HG03103 (cell line): ENCODE results near the gene KDM4C.

Source experiments
- ATAC-seq: cut with Tn5 transposase; IDR thresholded peaks from one replicate; pipeline ENCODE4 v1.9.1; 2021; ENCODE audit warnings: low read depth; ENCODE audit not compliant: unreplicated experiment

Gene KDM4C

DNA sequence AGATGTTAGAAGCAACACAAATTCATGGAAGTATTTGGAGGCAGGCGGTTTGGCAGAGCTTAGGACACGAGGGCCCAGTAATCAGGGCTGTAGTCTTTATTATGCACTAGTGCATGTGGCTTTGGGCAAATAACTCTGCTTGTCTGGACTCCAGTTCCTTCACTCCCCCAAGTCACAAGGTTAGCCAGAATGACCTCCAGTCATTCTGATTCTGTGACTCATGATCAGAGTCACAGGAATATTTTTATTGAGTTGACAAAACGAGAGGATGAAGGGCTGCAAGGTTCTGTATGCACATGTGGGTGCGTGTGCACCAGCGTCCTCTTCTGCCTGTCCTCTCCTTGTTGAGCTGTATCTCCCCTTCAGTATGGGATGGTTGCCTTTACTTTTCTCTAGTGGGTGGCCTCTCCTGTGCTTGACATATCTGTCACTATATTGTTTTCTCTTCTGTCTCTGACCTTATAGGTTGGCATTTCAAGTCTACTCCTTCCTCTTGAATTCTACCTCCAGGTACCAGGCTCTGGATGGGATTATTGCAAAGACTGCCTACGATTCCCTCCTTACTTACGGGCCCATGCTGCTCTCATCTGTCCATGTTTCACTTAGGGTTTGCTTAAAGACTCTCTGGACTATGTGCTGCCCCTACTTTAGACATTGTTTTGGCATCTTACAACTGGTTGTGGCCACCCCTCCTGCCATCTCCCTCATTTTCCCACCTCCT, 94.6 kb downstream of the KDM4C start:
- no peak for ATAC-seq

DNA sequence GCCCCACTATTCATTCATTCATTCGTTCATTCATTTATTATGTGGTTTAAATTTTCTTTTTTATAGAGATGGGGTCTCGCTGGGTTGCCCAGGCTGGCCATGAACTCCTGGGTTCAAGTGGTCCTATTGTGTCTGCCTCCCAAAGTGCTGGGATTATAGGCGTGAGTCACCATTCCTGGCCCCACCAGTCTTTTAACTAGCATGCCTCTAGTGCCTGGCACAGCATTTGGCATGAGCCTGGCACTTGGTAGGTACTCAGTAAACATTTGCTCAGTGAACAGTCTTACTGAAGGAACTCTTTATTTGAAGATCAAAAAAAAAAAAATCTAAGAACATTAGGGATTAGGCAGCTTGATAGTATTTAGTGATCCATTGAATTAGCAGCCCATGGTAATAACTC, 98.1 kb downstream of the KDM4C start:
- ATAC-seq = no peak

DNA sequence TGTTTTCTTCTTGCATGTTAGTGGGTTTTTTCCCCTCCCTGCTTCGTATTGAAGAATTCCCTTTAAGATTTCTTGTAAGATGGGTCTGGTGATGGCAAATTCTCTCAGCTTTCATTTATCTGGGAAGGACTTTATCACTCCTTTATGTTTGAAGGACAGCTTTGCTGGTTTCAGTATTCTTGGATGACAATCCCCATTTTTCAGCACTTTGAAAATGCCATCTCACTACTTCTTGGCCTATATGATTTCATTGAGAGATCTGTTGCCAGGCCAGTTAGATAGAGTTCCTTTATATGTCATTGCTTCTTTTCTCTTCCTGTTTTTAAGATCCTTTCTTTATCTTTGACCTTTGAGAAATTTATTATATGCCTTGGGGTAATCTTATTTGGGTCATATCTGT, 106.3 kb downstream of the KDM4C start:
- ATAC-seq = no peak

DNA sequence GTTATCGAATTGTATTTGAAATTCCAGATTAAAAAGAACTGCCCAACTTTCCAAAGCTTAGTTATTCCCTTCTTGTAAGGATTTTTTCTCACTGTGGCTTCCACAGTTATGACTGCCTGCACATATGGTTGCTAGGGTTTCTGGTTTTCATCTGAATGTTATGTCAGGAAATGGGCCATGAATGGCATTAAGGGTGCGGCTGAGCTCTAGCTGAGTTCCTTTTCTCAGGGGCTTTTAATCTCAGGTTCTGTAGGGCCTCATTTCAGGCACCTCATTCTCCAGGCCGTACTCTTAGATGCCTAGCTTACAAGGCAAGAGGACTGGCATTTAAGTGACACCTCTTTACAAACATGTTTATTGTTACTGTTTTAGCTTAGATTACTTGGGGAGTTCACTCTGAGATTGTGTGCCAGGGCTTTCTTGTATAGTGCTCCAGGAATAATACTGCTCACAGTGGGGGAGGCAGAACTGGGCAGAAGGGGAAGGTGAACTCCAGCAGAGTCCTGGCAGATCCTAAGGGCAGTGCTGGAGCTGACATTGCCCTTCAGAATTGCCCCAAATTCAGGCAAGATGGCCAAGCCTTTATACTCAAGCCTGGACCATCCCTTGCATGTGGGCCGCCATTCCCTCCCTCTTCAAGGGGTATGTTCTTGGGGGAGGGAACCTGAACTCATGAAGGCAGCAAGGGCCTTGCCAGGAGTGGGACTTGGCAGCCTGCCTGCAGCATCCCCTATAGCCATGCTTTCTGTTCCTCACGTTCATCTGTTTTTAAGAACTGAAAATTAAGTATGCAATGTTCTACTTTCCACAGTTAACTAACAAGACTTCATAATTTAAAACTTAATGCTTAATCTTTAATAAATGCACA, 111.5 kb downstream of the KDM4C start:
- ATAC-seq = no peak

DNA sequence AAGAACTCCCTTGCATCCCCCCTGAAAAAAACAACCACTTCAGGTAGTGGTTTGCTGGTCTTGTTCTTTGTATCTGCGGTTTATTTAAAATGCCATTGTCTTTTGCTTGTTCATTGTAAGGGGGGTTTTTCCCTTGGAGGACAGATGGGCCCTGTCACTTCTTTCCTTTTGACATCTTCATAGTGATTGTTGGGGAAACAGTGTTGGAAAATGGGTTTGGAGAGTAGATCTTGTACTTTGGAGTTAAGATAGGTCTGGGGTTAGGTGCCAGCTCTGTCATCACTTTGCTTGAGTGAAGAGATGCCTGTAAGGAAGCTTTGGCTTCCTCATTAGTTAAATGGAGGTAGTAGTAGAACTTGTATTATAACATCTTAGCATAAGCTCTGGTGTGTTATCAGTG, 112.4 kb downstream of the KDM4C start:
- ATAC-seq = no peak

DNA sequence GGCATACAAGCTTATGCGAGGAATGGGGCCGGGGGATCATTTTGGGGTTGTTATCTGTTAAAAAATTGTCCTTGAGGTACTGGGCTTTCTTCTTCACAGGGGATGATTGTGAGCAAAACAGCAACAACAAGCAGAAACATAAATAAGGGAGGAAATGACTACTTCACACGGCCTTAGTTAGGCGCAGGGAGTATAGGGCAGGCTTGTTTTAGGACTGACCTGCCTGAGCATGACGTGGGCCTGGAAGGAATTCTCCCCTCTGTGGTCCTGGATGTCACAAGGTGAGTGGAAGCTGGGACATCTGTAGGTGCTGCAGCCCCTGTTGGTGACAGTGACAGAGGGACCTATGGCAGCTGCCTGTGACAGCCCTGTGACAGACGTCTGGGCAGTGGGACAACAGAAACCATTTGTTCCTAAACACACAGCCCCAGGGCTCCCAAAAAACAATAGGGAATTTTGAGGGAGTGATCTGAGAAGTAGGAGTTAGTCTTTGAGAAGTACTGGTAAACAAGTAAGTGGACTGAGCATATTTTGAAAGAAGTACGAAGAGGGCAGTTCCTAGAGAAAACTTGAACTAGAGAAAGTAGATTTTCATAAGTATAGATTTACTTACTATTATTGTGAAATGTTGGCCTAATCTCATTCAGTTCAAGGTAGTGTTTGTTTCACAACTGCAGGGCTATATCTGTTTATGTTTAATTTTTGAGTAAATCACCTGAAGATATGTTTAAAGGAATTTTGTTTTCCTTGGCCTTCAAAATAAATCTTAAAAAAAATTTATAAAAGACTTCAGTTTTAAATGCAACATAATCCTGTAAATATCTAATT, 113.1 kb downstream of the KDM4C start:
- ATAC-seq = no peak

DNA sequence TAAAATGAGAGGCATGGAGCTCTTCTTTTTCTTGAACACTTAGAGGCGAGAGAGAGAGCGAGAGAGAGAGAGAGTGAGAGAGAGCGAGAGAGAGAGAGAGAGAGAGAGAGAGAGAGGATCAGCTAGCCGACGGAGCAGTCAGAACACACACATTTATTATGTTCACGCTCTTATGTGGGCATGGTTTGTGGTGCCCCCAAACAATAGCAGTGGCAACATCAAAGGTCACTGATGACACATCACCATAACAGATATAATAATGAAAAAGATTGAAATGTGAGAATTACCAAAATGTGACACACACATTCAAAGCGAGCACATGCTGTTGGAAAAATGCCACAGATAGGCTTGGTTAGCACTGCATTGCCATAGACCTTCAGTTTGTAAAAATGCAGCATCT, 116.1 kb downstream of the KDM4C start:
- no peak for ATAC-seq

DNA sequence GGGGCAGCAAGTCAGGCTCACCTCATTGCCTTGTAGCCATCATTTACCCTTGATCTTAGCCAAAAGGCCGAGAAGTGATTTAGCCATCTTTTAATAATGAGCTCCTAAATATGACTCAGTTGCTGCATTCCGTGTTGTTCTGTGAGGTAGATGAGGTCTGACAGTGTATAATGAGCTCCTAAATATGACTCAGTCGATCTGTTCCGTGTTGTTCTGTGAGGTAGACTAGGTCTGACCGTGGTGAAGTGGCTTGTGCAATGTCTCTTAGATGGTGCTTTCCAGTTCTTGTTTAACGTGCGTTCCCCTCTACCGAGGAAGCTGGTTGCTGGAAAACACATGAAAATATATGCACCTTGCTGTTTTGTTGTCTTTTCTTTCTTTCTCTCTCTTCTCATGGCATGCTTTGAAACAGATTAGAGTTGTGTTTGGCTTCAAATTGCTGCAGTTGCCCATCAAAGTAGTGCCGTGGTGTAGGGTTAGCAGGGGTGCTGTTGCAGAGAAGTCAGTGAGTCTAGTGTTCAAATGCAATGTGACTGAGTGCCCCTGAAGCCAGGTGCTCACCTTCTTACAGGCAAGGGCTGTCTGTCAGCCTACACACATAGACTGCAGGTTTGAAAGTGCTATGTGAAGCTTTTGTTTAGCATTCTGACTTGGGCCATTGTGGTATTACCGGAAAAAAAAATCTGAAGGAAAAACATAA, 118.6 kb downstream of the KDM4C start:
- no peak for ATAC-seq

DNA sequence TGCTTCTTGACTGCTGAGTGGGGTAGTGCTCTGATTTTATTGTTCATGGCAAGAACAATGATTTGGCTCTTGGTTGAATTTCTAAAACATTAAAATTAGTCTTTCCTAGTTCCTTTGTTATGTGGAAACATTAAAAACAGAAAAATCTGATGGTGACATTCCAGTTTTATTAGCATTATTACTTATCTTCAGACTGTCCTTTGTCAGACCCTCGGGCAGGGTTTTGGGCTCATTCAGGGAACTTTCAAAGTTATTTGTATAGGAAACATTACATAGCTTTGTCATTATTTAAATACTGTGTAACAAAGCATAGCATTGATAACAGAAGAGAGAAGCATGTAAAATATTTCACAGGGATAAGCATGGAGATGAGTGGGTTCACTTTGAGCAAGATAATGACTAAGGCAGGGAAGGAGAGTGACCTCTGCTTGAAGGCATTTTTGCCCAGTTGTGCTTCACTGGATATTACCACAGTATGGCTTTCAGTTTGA, 119.9 kb downstream of the KDM4C start:
- ATAC-seq = no peak

DNA sequence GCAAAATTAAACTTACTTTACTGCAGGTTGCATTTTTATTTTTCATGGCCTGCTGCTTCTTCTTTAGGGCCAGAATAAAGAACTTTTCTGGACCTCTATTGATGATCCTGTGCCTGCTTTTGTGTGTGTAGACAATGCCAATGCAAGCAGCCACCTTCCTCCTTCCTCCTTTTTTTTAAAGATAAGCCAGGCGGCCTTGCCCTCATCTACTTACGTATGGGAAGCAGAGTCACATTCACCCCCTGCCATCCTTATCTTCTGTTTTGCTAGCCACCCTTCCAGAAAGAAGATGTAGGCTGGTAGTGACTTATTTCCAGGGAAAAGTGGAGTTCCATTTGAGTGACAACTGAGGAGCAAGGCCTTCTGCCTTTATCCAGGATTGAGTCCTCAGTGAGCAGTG, 122.9 kb downstream of the KDM4C start:
- ATAC-seq = no peak

DNA sequence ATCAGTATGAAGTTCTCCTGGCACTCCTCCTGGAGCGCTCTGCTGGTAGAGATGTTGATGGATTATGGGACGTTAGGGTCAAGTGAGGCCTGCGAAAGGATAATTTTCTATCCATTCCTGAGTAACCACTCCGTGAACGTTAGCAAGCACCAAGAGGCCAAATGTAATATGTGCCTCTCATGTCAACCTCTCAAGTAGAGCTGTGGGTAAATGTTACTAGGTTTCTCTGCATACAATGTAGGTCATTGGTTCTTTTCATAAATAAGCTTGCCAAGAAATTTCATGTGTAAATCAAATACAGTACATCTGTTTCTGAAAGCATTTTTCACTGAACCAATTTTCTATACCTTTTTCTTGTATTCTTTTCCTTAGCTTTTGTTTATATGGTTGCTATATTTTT, 126.3 kb downstream of the KDM4C start:
- ATAC-seq = no peak

DNA sequence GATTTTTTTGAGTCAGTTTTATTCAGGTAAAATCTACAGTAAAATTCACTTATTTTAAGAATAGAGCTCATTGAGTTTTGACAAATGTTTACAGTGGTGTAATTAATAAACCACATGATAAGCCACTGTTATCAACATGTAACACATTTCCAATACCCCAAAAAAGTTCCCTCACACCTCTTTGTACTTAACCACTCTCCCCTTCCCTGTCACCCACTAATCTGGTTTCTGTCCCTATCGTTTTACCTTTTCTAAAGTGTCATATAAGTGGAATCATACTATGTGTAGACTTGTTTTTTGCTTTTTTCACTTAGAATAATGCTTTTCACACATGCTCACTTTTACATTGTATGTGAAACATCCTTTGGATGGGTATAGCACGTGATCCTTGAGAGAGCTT, 127.2 kb downstream of the KDM4C start:
- no peak for ATAC-seq

DNA sequence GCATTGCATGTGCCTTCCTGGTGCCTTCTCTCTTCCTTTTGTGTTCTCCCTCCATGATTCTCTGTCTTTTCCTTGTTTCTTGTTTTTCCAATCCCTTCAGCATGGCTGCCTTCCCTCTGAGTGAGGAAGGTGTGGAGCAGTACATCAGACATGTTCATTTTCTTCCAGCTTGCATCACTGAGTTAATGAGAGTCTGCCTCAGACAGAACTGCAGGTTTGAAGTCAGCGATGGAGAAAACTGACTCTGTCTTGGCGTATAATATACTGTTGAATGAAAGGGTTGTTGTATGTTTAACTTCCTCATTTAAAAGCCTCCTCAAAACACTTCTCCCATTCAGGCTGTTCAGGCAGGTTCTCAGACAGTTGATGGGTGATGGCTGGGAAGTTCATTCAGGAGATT, 129.3 kb downstream of the KDM4C start:
- ATAC-seq = no peak

DNA sequence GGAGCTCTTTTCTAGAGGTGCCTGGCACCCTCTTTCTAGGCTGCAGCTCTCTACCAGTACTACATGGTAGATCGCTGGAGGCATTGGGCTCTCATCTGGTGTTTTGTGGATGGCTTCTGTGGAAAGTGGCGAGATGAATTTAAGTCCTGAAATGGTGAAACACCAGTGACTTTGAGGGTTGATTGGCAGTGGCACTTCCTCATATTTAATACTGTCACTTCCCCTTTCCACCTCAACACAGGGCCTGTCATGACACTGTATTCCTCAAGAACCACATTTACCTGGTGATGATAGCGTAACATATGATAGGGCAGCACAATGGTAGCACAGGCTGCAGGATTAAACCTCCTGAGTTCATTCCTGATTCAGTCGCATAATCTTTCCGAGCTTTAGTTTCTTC, 132.1 kb downstream of the KDM4C start:
- ATAC-seq = no peak

DNA sequence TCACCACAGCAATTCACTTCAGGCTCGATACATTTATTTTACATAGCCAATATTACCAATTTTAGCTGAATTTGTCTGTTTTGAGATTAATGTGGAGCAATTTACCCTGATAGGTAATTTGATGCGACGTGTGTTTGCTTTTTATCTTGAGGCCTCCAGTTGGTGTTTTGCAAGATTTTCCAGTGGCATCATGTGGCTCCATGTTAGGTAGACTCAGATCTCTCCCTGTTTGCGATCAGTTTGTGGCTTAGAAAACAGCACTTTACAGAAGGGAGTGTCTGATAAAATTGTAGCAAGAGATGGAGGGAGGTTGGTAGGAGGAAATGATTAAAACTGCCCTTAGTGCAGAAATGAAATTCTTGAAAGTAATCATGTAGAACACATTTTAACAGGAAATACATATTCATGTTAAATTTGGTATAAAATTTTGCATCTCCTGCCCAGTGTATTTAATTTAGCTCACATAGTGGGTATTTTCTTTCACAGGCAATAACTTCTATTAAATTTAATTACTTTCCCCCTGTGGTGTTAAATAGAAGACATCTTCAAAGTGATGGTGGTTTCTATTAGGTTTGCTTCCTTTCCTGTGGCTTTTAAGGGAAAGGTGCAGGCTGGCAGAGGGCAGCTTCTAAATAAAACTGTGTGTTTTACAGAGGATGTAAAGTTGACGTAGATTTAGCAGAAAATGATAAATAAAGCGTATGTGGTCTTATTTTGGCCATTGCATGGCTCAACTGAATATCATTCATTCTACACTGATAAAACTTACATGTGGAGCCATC, 135.8 kb downstream of the KDM4C start:
- ATAC-seq = peak; percentile 17

DNA sequence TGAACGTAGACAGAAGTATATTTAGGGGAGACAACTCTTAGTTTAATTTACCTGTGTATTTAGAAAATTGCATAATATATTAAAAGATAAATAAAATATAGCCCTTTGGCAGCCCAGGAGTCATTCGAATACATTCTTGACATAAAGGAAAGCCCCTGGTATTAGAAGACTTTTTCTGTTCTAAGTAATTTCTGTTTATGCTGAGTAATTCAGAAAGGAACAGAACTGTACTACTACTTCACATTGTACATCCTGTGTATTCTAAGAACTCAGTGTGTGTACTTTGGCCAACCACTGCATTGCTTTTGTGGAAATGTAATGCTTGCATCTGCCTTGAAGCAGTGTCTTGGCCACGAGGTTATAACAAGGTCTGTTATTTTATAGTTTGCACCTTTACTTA, 136.4 kb downstream of the KDM4C start:
- ATAC-seq = peak; percentile 89

DNA sequence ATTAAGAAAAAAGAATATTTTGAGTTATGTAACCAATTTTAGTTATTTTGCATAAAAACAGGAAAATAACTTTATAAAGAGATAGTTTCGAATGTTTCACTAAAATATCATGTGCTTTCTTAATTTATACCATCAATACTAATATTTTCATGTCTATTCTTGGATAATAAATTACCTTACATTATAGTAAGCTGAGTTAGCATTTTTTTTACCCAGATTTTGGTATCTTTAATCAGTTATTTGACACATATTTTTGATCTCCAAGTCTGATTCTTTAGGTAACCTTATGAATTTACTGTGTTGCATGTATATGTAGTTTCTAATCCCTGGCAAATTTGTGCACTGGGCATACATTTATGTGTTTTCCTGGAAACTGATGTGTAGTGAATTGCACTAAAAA, 138.0 kb downstream of the KDM4C start:
- ATAC-seq = no peak

DNA sequence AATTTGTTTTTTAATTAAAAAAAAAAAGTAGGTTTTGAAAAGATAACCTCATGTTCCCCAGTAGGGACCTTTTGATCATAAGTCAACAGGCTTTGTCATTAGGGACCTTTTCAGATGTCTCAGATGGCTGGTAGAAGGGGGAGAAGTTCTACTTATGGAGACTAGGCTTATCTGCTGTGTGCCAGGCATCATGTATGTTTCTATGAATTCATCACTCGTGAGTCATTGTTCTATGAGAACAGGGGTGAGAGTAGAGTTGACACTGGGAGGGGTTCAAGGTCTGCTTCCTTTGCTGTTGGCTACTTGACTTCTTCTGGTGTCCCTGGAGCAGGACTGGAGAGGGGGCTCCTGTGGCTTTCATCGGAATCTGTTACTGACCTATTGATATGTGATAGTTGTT, 138.8 kb downstream of the KDM4C start:
- no peak for ATAC-seq

DNA sequence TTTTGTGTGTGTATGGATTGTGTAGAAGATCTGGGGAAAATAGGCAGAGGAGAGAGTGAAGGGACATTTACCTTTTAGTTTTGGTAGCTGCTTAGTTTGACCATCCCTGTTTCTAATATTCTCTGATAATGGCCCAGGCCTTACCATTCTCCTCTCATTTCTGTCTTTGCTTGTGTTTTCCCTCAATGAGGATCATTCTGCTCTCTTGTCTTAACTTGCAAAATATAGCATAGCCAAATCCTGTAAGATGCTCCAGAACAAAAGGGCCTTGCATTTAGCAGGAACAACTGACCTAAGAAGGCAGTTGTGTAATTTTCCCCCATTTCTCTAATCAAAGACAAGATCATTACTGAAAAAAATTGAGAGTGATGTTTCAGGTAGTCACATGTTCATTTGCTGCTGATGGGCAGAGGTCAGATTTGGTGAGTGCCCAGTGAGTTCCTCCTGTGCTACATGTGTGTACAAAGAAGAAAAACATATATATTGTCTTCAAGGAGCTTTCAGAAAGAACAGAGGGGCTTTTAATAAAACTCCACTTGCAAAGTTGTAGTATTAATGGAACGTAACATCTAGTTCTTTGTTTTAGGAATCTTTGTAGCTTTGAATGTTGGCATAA, 139.5 kb downstream of the KDM4C start:
- ATAC-seq = no peak
